ENCODE data around the gene TDRKH.

DNA sequence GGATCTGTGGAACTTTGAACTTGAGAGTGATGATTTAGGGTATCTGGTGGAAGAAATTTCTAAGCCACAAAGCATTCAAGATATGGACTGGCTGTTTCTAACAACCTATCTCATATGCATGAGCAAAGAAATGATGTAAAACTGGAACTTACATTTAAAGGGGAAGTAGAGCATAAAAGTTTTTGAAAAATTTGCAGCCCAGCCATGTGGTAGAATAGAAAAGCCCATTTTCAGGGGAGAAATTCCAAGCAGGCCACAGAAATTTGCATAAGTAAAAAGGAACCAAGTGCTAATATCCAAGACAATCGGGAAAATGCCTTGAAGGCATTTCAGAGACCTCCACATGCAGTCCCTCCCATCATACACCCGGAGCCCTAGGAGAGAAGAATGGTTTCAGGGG is 53.3 kb downstream of the TDRKH start:
- TF ChIP-seq, protein P1, sequence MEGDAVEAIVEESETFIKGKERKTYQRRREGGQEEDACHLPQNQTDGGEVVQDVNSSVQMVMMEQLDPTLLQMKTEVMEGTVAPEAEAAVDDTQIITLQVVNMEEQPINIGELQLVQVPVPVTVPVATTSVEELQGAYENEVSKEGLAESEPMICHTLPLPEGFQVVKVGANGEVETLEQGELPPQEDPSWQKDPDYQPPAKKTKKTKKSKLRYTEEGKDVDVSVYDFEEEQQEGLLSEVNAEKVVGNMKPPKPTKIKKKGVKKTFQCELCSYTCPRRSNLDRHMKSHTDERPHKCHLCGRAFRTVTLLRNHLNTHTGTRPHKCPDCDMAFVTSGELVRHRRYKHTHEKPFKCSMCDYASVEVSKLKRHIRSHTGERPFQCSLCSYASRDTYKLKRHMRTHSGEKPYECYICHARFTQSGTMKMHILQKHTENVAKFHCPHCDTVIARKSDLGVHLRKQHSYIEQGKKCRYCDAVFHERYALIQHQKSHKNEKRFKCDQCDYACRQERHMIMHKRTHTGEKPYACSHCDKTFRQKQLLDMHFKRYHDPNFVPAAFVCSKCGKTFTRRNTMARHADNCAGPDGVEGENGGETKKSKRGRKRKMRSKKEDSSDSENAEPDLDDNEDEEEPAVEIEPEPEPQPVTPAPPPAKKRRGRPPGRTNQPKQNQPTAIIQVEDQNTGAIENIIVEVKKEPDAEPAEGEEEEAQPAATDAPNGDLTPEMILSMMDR (conservative IDR thresholded peaks at IDR 0.05; ENCODE audit: low read length) = no peak
- no peak for TF ChIP-seq EZH2phosphoT487 (IDR thresholded peaks at IDR 0.05; ENCODE audit: borderline replicate concordance, low read depth, low read length)

All from OCI-LY7 (cell line).